Muscle of leg (tissue), 11 donors: Measurements from ENCODE around the gene TMEM253. TPM values are rescaled to one million over a fixed set of nuclear protein-coding genes. Genes with fewer than 3 reads are reported as not detected.
A peak's percentile ranks its signal among the peaks of the same experiment; 100 is the strongest.

Experiments
- DNase-seq: peaks from one replicate; pipeline ENCODE4 v3.0.0; 2013
- H3K27ac ChIP-seq: one replicate; pipeline ENCODE4 v1.5.1; 2013; ENCODE audit warnings: mild to moderate bottlenecking, low read length, control low read depth
- H3K27me3 ChIP-seq: one replicate; pipeline ENCODE4 v1.6.1; 2013; ENCODE audit warnings: low read length; ENCODE audit not compliant: control insufficient read depth, insufficient read depth
- H3K36me3 ChIP-seq: one replicate; pipeline ENCODE4 v1.6.1; 2013; ENCODE audit warnings: low read length; ENCODE audit not compliant: control insufficient read depth, insufficient read depth
- H3K4me1 ChIP-seq: one replicate; pipeline ENCODE4 v1.6.1; 2013; ENCODE audit warnings: low read length; ENCODE audit not compliant: control insufficient read depth, insufficient read depth
- H3K4me3 ChIP-seq: one replicate; pipeline ENCODE4 v1.5.1; 2013; ENCODE audit warnings: low read length, control low read depth
- H3K9me3 ChIP-seq: replicated peaks from 2 replicates; pipeline ENCODE4 v1.6.1; 2013; ENCODE audit warnings: low read depth, low read length; ENCODE audit not compliant: control insufficient read depth
- WGBS: methylation state at CpG from one replicate; pipeline ENCODE4 v1.1.5; 2013; ENCODE audit warnings: missing lambda C conversion rate; ENCODE audit not compliant: insufficient coverage; 5-methylcytosine and 5-hydroxymethylcytosine counted together
- polyA plus RNA-seq, 8 donors: library from polyadenylated mRNA; unstranded; fragments of 120-200 nt; gene quantifications; one replicate each; pipeline versions ENCODE4 v1.2.1 to v1.2.3, GENCODE V29; 2013; ENCODE audit warnings: inconsistent platforms in 1 of 8, low replicate concordance in 1 of 8; ENCODE audit not compliant: insufficient read length in 8 of 8, insufficient read depth in 1 of 8
- total RNA-seq: library from RNA; stranded (reverse); fragments of 120-200 nt; gene quantifications from one replicate; pipeline ENCODE4 v1.2.4, GENCODE V29; 2013

Gene TMEM253
- total and polyA plus RNA-seq, 9 donors, result 0.29 to 1.4 (median 0.65) TPM

DNA sequence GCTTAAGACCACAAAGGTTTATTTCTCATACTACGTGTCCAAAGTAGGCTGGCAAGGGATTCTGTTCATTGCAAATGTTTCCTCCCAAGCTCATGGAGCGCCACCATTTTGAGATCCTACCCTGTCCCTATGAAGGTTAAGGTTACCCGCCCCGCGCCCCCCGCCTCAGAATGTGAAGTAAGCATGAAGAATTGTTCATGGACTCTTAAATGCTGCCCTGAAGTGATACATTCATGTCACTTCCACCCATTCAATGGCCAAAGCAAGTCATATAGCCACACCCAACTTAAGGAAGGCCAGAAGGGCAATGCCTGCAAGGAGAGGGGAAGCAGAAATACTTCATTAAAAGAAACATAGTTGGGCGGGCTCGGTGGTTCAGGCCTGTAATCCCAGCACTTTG lies 4.2 kb downstream of the TMEM253 start:
- no peak overlapping the region for H3K4me3 ChIP-seq
- DNase-seq, result no peak
- H3K27me3 ChIP-seq, result no peaks in the 10 kb centered on the region
- H3K4me1 ChIP-seq, result peaks cover 32% of the 10 kb centered on the region
- peak overlapping the region; percentile 97 for H3K27ac ChIP-seq
- H3K9me3 ChIP-seq, result no peaks in the 10 kb centered on the region
- H3K36me3 ChIP-seq, result no peaks in the 10 kb centered on the region
- 63% methylated on average over 3 of the region's 8 CpGs for WGBS

DNA sequence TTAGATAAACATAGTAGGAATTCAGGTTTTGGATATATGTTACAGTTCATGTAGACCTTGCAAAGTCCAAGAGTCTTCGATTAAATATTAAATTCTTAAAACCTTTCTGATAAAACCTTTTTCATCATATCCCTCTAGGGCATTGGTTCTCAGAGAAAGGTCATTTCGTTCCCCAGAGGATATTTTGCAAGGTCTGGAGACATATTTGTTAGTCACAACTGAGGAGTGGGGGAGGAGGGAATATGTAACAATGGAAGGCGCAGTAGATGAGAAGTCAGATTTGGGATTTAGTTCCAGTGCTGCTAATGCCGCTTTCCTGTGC lies 5.3 kb downstream of the TMEM253 start:
- Histone ChIP-seq H3K4me3 (no peak overlapping the region), H3K27ac (peak overlapping the region; percentile 62), H3K9me3 (no peaks in the 10 kb centered on the region), H3K36me3 (no peaks in the 10 kb centered on the region), H3K27me3 (no peaks in the 10 kb centered on the region), H3K4me1 (peaks cover 32% of the 10 kb centered on the region)
- no peak for DNase-seq
- WGBS, result 20% methylated on average over 1 of the region's 4 CpGs

DNA sequence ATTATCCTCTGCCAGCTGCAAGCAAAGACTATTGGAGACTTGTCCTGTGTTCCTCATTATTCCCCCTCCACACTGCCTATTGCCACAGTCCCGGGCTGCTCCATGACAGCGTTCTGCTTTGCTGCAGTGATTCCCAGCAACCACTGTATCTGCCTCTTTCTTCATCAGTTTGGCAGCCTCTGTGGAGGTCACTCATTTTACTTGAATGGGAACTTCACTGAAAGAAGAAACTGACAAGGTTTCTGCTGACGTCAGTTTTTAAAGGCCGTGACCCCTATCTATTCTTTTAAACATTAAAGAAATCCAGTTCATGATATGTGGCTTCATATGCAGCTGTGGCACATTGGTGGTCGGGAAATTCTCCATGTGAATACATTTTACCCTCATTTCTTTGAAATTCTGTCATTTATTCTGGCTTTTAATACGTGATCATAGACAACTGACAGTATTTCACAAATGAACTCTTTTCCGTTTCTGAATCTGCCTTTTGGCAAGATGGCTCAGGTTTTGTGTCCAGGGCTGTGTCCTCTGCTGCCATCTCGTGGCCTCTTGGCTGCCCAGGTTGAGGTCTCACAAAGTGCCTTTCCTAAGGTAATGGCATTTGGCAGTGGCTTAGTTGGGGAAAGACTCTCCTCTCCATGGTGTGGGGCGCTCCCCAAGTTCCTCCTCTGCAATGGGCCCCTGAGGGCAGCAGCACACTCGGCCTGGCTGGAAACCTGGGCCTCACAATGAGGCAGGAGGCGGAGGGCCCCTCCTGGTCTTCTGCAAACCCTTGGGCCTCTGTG lies 5.8 kb downstream of the TMEM253 start:
- no peaks in the 10 kb centered on the region for H3K27me3 ChIP-seq
- WGBS, result 19% methylated on average over 7 of the region's 11 CpGs
- no peaks in the 10 kb centered on the region for H3K9me3 ChIP-seq
- H3K27ac ChIP-seq, result peak overlapping the region; percentile 62
- H3K4me1 ChIP-seq, result peaks cover 32% of the 10 kb centered on the region
- H3K4me3 ChIP-seq, result no peak overlapping the region
- DNase-seq, result peak; percentile 91
- no peaks in the 10 kb centered on the region for H3K36me3 ChIP-seq

DNA sequence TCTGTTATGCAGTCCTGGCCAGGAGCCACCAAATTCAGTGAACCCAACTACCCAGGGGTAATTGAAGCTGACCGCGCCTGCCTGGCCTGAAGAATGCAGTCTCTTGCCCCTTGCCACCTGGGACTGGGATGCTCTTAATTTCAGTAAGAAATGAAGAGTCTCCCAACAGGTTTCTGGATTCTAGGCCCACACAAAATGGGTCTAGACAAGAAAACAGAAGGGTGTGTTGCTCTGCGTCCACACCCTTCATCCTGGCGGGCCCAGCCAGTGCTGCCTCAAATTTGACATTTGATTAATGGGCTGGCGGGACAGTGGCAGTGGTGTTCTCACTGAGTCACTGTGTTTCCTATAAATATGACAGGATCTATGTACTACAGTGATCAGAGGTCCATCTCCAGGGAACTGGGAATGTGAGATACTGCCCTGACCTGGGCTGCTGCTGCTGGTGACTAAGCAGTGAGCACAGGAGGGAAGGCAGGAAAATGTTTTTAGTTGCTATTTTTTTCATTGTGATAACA lies 6.5 kb downstream of the TMEM253 start:
- 60% methylated on average over 5 of the region's 5 CpGs for whole genome bisulfite sequencing
- H3K4me3 ChIP-seq, result no peak overlapping the region
- peaks cover 31% of the 10 kb centered on the region for H3K4me1 ChIP-seq
- no peaks in the 10 kb centered on the region for H3K27me3 ChIP-seq
- peak overlapping the region; percentile 36 for H3K27ac ChIP-seq
- no peaks in the 10 kb centered on the region for H3K9me3 ChIP-seq
- DNase-seq, result no peak
- no peaks in the 10 kb centered on the region for H3K36me3 ChIP-seq

DNA sequence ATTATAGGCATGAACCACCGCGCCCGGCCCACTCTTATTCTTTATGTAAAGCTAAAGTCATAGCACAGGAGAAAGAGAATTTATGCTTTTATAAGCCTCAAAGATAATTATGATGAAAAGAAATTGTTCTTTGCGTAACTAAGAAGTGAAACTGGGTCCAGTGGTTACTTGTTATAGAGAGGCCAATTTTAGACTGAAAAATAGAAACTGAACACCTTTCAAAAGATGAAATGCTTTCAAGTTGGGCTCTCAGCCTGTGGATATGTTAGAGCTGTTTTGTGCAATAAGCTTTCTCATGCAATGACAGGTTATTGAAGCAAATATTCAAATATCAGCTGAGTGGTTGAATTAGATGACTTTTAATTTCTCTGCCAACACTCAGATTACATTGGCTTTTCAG lies 7.9 kb downstream of the TMEM253 start:
- H3K4me3 ChIP-seq, result no peak overlapping the region
- H3K9me3 ChIP-seq, result no peaks in the 10 kb centered on the region
- H3K27me3 ChIP-seq, result no peaks in the 10 kb centered on the region
- H3K4me1 ChIP-seq, result peaks cover 22% of the 10 kb centered on the region
- WGBS, result 83% methylated on average over 1 of the region's 4 CpGs
- H3K36me3 ChIP-seq, result no peaks in the 10 kb centered on the region
- no peak for DNase-seq
- no peak overlapping the region for H3K27ac ChIP-seq

DNA sequence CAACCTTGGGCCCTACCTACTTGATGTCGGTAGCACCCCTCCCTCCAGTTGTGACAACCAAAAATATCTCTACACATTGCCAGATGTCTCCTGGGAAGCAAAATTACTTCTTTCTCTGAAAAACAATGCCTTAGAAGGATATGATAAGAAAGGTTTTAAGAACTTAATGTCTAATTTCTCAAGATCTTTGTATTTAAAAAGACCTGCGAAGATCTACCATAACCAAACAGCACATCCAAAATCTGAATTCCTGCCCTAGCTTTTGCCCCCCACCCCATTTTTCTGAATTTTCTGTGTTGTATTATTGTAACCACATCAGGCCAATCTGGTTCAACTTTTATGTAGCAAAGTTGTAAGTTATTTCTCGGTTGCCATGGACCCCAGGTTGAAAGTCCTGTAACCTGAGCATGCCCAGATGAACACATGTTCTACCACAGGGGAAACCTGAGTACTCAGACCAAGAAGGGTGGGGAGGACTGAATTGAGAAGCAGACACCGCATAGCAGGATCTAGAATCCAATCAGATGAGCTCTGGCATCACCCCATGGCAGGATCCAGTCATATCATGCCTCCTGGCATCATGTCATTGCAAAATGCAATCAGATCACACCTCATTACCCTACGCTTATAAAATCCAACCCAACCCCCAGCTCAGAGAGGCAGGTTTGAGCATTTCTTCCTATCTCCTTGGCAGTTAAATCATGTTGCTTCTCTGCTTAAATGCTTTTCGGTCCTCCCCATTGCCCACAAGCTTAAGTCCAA lies 8.7 kb downstream of the TMEM253 start:
- WGBS, result 50% methylated on average over 3 of the region's 6 CpGs
- no peak overlapping the region for H3K4me3 ChIP-seq
- peaks cover 21% of the 10 kb centered on the region for H3K4me1 ChIP-seq
- peak; percentile 16 for DNase-seq
- no peaks in the 10 kb centered on the region for H3K9me3 ChIP-seq
- H3K27ac ChIP-seq, result no peak overlapping the region
- no peaks in the 10 kb centered on the region for H3K36me3 ChIP-seq
- no peaks in the 10 kb centered on the region for H3K27me3 ChIP-seq

DNA sequence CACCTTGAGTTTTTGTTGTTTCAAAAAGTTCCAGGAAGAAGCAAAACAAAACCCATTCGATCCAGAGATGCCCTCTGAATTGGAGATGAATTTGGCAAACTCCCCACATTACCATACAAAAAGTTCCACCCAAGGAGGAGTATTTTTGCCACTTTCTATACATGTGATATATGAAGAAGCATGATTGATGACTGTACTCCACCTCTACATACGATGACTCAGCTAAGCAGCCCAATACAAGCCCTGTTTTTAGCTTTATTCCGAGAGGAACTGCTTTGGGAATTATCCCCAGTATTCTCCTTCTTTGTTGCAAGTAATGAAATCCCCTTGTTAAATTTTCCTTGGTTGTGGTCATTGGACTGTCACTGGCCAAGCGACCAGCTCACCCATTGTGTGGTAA lies 11.4 kb downstream of the TMEM253 start:
- Histone ChIP-seq H3K9me3 (no peaks in the 10 kb centered on the region), H3K27ac (no peak overlapping the region), H3K27me3 (no peaks in the 10 kb centered on the region), H3K4me1 (peaks cover 3% of the 10 kb centered on the region), H3K36me3 (no peaks in the 10 kb centered on the region), H3K4me3 (no peak overlapping the region)
- no CpG with 5 or more reads among the region's 4 CpGs for WGBS
- DNase-seq, result no peak

DNA sequence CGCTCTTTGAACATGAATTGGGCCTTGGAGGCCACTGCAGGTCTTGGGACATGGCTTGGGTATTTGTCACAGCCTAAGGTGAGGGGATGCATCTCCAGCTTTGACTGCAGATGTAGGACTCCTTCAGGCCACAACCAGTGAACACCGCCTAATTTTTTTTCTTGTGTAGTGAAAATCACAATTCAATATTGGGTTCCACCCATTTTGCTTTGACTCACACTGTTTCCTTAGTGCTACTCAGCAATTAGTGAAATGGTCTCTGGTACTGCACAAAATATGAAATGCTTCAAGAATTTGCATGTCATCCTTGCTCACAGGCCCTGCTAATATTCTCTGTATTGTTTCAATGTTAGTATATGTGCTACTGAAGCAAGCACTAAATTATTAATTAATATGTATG lies 12.5 kb downstream of the TMEM253 start:
- Histone ChIP-seq H3K27ac (no peak overlapping the region), H3K9me3 (no peaks in the 10 kb centered on the region), H3K4me1 (no peaks in the 10 kb centered on the region), H3K27me3 (no peaks in the 10 kb centered on the region), H3K4me3 (no peak overlapping the region), H3K36me3 (no peaks in the 10 kb centered on the region)
- 100% methylated on average over 1 of the region's 2 CpGs for WGBS
- DNase-seq, result no peak

DNA sequence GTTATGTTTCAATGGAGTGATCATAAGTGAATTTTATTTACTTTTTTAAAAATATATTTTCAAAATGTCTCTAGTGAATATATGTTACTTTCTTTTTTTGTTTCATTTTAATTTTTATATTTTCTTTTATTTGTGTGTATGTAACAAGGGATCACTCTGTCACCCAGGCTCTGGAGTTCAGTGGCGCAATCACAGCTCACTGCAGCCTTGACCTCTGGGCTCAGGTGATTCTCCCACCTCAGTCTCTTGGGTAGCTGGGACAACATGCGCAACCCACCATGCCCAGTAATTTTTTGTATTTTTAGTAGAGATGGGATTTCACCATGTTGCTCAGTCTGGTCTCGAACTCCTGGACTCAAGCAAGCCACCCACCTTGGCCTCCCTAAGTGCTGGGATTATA lies 18.1 kb downstream of the TMEM253 start:
- no peak for DNase-seq
- WGBS, result no CpG with 5 or more reads among the region's 3 CpGs
- no peaks in the 10 kb centered on the region for H3K36me3 ChIP-seq
- no peak overlapping the region for H3K27ac ChIP-seq
- no peak overlapping the region for H3K4me3 ChIP-seq
- no peaks in the 10 kb centered on the region for H3K9me3 ChIP-seq
- no peaks in the 10 kb centered on the region for H3K4me1 ChIP-seq
- peaks cover 4% of the 10 kb centered on the region for H3K27me3 ChIP-seq

DNA sequence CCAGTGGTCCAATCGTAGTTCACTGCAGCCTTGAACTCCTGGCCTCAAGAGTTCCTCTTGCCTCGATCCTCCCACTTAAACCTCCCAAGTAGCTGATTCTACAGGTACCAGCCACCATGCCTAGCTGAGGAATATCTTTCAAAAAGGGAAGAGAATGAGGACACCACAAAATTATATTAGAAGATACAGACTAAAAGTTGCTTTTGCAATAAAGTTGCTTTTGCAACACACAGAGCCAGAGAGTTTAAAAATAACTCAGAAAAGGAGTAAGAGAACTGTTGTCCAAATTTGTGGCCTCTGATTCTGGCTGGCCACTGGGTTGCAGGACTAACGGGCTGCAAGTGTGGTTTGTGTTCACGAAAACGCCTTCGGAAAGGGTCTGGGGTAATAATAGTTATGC lies 19.8 kb downstream of the TMEM253 start:
- Histone ChIP-seq H3K4me1 (no peaks in the 10 kb centered on the region), H3K9me3 (no peaks in the 10 kb centered on the region), H3K36me3 (no peaks in the 10 kb centered on the region), H3K27me3 (peaks cover 4% of the 10 kb centered on the region), H3K27ac (no peak overlapping the region), H3K4me3 (no peak overlapping the region)
- WGBS, result no CpG with 5 or more reads among the region's 6 CpGs
- DNase-seq, result no peak
